ENCODE results near the gene NOP14.

Gene NOP14

DNA sequence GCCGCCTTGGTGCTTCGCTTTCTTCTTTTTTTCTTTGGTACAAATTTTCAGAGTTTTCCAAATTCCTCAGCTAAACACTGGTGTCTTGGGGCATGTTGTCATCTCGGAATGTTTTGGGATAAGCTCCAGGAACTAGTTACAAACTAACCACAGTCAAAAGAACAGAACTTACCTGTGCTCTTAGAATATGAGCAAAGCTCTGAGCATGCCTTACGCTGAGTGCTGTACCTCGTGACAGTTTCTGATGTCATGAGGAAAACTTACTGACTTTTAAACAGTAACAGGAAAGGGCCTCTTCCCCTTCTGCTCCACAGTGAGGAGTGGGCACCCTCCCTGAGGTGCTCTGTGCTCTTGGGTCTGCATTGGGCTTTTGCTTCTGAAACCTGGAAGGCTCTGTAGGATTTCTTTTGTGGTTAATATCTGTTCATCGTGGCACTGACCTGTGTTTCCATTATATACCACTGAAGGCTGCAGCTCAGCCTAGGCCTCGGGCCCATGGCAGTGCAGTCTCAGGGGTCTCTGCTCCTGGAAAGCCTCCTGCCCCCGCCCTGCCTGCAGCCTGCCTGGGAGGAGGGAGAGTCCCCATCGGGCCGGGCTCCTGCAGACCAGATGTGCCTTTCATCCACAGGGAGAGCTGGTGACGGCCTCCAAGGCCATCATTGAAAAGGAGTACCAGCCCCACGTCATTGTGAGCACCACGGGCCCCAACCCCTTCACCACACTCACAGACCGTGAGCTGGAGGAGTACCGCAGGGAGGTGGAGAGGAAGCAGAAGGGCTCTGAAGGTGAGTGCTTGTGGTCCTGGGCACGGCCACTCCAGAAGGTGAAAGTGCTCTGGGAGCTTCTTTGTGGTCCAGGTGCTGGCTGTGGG lies 48.7 kb downstream of the NOP14 start:
- DNase-seq (ENCODE audit: low read depth, low spot score): no peak

DNA sequence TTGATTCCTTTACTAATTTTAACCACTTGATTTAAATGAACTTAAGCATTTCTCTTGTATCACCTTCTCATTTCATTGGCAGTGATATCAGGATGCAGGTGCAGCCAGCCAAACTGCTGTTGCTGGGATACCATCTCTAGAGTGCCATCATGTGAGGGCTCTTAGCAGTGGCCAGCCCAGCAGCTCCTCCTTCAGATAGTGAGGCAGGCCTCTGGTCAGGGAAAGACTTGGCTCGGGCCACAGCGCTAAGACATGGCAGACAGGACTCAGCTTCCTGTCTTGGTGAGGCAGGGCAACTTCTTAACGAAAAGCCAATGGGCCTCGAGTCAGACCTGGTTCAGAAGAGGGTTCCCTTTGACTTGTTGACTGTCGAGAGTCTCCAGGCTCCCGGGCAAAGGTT lies 50.0 kb downstream of the NOP14 start:
- no peak for DNase-seq (ENCODE audit: low read depth, low spot score)

DNA sequence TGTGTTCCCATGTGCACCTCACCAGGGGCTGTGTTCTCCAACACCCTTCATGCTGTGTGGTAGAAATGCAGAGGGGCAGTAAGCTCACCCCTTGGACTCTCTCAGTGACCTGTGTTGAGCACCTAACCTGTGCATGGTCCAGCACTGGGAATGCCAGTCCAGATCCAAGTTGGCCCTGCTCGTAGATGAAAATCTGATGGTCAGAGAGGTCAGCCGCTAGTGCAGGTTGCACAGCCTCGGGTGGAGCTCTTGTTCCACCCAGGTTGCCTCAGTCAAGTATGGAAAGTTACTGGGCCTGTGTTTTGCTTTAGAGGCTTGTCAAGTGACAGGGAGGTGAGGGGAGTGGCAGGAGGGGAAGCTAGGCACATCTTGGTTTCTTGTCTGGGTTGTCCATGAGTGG lies 51.3 kb downstream of the NOP14 start:
- DNase-seq (ENCODE audit: low read depth, low spot score): no peak

DNA sequence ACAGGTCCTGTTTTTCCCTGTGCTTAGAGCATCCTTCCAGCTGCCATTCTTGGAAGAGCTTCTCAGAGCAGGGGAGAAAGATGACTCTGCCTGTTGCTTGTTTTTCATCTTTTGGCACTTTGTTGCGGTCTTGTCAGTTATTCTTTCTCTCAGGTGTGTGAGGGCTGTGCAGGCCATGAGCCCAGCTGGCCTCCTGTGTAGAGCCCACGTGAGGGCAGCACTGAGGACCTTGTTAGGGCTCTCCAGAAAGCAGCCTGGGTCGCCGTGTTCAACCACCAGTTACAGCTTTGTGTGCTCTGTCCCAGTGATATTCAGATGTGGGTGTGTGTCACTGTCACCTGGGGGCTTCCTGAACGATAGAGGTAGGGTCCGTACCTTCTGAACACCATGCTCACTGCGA lies 52.8 kb downstream of the NOP14 start:
- DNase-seq (ENCODE audit: low read depth, low spot score): no peak

DNA sequence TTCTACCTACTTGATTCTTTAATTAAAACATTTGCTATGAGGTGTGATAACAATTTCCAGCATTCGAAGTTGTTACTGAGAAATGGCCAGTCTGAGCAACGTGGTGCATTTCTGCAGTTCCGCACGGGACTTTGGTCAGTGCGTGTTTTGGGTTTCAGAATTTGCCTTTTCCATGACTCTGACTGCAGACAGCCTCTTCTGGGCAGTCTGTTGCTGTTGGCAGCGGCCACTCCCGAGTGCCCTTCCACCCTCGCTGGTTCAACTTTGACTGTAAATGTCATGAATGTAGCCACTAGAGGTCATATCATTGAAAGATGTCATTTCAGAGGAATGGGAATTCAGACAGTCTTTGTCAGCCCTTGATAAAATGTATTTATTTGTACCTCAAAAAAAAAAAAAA lies 53.6 kb downstream of the NOP14 start:
- no peak for DNase-seq (ENCODE audit: low read depth, low spot score)

DNA sequence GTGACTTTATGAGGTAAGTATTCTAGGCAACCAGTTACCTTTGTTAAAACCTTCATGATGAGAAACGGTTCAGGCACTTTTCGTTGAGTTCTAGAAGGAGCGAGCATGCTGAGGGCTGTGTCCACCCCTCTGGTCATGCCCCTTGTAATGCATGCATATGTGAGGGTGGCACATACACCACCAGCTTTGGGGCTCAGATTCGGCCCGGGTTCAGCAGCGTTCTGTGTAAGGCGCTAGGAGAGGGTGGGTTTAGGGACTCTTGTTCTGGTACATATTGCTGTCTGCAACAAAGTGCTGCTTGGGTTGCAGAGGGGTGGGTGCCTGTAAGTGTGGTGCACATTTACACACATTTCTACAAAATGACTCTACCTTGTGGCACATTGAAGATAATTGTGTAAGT lies 54.5 kb downstream of the NOP14 start:
- no peak for DNase-seq (ENCODE audit: low read depth, low spot score)

DNA sequence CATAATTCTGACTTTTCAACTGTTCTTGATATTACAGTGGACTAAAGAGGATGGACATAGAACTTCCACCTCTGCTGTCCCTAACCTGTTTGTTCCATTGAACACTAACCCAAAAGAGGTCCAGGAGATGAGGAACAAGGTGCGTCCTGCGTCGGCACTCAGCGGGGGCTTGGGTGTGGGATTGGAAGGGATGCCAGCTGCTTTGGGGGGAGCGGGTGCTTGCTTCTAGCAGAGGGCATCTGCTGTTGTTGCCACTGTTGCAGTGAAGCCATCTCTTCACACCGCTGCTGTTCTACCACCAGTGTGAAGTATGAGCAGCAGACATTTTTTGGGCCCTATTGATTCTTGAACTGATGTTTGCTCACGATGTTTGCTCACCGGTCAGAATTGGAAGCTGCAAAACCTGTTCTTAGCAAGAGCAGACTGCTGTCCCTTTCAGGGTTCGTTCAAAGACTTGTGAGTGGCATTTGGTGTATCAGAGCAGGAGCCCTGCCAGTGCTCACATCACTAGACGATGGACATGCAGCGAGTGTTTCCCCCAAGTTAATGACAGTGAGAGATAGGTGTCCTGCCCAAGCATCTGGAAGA lies 55.4 kb downstream of the NOP14 start:
- DNase-seq (ENCODE audit: low read depth, low spot score): no peak

DNA sequence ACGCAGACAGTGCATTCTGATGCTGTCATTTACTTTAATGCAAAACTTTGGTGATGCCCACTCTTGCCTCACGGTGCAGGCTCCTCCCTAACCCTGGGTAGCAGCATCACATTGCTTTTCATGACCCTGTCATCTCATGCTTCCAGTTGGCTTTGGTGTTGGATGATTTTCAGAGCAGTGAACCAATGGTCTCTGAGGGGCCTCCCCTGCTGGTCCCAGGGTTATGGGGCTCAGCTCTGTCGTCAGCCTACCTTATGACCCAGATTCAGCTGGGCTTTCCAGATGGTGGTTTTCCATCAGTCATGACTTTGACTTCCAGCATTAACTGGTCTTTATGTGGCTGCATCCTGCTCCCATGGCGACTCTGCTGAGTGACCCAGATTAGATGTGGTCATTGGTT lies 56.0 kb downstream of the NOP14 start:
- no peak for DNase-seq (ENCODE audit: low read depth, low spot score)

DNA sequence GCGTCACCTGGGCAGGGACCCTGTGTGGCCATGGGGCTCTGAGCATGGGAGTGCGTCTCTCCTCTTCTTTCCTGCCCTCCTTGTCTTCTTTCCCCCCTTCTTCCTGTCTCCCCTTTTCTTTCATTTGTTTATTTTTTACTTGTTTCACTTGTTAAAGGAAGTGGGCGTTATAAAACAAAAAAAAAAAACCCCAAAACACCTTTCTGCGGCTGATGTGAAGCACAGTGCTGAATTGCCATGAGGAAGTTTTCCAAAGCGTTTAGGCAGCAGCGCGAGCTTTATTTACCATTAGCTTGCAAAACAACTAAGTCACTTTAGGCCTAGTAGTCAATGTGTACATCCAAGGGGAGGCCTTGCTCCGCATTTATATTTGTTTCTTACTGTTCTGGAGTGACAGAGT lies 57.0 kb downstream of the NOP14 start:
- no peak for DNase-seq (ENCODE audit: low read depth, low spot score)

DNA sequence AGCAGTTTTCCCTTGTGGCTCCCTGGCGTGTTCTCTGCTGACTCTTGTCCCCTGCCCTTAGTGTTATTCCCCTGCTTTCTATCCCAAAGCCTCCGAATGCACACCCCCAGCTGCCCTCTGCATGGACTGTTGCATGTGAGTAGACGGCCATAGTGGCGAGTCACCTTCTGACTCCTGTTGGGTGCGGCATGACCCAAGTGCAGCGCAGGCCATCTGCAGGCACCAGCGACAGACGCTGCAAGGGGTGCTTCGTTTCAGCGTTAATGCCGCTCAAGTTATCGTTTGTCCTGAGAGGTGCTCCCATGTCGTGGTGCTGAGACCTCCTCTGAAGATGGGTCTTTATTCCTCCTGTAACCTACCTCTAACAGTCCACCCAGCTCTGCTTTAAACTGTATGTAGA lies 57.7 kb downstream of the NOP14 start:
- no peak for DNase-seq (ENCODE audit: low read depth, low spot score)

DNA sequence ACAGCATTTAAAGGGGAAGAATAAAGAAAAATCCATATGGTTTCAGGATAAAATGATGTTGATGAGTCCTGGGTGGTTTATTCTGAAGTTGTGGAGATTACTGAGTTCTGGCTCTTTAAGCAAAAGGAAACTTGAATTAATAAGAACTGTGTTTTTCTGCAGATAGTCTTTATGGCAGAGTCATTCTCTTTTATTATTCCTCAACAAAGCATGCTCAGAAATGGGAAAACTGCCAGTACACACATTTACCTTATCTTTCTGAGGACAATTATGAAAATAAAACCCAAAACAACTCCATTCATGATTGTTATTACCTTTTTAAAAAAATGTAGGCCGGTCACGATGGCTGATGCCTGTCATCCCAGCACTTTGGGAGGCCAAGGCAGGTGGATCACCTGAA lies 61.1 kb downstream of the NOP14 start:
- DNase-seq (ENCODE audit: low read depth, low spot score): no peak

DNA sequence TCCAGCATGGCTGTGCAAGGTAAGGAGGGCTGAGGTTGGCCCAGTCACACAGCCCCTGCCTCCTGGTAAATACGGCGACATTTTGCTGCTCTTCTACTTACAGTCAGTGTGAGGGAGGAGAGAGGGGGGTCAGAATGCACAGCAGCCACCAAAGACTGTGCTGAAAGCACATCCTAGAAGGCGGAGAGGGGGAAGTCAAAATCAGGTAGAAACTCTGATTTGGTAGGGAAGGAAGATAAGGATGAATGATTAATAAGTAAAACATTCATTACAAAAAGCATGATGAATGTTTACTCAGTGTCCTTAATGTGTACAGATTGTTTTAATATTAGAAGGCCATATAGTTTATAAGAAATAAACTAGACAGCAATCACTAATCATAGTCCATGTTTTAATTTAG lies 62.0 kb downstream of the NOP14 start:
- DNase-seq (ENCODE audit: low read depth, low spot score): no peak

DNA sequence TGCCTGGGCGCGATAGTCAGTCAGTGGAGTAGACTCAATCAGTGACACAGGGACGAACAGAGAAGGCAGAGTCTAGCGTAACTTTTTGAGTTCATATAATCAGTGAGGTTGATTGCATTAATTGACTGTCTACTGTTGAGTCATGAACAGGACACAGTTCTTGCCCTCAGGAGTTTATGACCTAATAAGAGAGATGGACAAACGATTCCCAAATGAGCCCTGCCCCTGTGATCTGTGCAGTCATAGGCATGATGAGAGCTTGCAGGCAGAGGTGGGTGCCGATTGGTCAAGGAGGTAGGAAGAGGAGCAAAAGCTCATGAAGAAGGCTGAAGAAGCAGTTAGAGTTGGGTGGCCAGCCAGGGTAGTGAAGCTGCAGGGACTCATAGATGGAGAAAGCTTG lies 62.5 kb downstream of the NOP14 start:
- DNase-seq (ENCODE audit: low read depth, low spot score): no peak

DNA sequence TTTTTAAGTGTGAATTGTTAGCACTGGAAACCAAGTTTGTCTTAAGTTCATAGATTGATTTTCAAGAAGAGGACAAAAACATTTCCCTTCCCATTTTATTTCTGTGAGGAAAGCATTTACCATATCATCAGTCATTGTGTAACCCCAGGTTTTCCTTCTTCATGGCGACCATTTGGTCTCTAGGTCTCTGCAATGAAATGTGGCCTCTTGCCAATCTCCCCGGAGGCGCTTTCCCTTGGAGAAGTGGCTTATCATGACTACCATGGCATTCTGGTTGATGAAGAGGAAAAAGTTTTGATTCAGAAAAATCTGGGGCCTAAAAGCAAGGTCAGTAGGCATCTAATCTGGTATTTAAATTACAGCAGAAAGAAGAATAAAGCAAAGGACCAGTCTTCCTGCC lies 65.2 kb downstream of the NOP14 start:
- DNase-seq (ENCODE audit: low read depth, low spot score): no peak

DNA sequence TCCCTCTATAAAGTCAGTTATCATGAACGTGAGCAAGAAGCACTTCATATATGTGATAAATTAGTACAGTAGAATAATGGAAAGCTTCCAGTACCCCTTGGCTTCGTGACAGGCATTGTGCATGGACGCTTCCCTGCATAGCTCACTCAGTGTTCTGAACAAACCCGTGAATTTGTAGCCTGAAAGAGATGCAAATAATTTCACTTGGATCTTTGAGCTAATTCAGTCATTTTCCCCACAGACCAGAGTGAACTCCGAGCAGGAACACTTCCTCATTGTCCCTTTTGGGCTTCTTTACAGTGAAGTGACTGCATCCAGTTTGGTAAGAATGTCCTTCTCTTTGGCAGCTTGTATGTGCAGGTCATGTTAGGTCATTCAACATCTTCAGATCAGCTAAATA lies 69.4 kb downstream of the NOP14 start:
- no peak for DNase-seq (ENCODE audit: low read depth, low spot score)

DNA sequence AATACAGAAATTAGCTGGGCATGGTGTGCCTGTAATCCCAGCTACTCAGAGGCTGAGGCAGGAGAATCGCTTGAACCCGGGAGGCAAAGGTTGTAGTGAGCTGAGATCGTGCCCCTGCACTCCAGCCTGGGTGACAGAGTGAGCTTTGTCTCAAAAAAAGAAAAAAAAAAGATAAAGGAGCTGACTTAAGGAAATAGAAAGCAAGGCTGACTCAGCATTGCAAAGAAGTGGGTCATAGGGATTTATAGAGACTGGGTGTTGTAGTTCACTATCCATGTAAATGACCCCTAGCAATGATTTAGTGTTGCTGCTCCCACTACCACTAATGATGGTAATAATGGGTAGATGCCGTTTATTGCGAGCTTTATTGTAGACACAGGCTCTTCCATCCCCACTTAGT lies 71.9 kb downstream of the NOP14 start:
- no peak for DNase-seq (ENCODE audit: low read depth, low spot score)

DNA sequence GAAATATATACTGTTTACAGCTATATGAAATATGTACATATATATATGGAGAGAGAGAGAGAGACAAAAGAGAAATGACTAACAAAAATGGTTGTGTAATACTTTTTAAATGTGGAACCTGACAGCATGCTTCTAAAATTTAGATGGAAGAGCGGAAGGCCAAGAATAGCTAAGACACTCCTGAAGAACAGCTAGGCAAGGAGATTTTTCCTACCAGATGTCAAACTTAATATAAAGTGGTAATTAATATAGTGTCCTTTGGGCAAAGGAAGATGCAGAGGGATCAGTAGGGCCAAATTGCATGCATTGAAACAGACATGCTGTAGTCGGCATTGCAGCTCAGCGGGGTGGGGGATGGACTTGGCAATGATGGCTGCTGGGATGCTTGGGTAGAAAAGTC lies 74.3 kb downstream of the NOP14 start:
- no peak for DNase-seq (ENCODE audit: low read depth, low spot score)
